Cardiac septum (tissue), 1 donor: ENCODE results near the gene SLC39A10. TPM values are rescaled to one million over a fixed set of nuclear protein-coding genes. Genes with fewer than 3 reads are reported as not detected.

Experiments used
- DNase-seq: peaks from one replicate; pipeline ENCODE4 v3.0.0-alpha.2; 2020; ENCODE audit warnings: low spot score
- intact Hi-C: fragments of 100-400 bp; cut with DNase I; formaldehyde crosslinking; loops from one replicate; pipeline ENCODE4 v1.14.0; 2022
- total RNA-seq: library from RNA; stranded (reverse); fragmentation: NEBNext Ultra II Directional; extraction: Animal tissue kit (Norgen Biotek cat#: 25700); gene quantifications from one replicate; pipeline ENCODE4 v1.2.1, GENCODE V29; 2021
- donor health status: DM: no; HTN: no; CAD: no.

The SLC39A10 gene
- total RNA-seq, 1 donor from 2014 or later: 21.5 TPM

DNA sequence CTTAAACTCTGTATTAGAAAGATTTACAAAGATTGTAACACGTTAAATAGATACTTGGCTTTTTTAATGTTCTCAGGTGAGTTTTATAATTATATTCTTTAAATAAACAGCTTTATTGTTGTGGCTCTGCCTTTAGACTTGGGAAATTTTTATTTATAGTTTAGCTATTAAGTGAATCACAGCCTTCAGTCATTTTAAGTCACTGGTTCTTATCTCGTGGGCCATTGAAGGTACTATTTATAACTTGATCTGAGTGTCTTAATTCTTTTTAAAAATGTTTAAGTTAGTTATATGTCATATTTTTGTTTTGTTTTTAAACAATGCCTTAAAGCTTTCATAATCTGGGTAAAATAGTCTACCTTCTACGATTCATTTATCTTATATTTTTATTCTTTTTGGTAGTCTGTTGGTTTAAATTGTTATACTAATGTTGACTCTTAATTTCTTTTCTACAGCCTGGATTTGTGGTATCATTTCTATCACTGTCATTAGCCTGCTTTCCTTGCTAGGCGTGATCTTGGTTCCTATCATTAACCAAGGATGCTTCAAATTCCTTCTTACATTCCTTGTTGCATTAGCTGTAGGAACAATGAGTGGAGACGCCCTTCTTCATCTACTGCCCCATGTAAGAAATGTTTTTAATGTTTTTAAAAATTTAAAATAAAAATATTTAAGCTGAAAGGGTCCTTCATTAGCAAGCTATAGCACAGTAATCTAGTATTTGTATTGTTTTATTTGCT lies 49.3 kb downstream of the SLC39A10 start:
- no peak for DNase-seq
- intact Hi-C loops: no loop called here

DNA sequence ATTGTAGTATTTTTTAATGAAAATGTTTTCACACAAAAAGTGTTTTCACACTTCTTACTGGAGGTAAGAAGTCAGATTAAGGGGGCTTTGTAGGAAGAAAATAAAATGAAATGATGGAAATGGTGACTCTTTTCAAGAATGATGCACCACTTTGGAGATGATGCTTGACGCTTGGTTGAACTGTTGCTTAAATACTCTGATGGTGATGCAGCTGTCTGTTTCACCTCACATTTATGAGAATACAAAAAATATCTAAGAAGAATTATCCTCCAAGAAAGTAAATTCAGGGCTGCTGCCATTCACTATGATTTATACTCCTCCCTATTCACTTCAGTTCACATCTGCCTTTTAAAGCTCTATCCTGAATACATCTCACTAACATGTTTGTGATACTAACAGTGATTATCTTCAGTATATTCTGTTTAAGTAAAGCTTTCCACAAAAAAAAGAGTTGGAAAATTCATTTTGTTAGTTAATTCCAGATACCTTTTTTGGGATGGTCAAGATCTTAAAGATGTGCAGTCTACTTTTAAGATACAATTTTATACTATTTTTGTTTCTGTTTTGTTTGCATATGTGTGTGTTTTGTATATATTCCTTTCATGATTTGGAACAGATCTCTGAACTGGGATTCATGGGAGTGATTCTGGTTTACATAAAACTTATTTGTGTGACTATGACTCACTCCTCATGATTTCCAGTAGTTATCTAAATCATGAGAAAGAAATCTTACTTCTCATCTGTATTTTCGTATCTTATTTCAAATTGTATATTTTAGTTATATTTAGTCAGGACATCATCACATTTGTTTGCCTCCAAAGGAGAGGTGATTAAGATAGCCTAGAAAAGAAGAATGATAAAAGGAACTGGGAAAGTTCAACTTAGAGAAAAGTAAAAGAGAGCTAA lies 53.1 kb downstream of the SLC39A10 start:
- intact Hi-C loops: no loop called here
- no peak for DNase-seq

DNA sequence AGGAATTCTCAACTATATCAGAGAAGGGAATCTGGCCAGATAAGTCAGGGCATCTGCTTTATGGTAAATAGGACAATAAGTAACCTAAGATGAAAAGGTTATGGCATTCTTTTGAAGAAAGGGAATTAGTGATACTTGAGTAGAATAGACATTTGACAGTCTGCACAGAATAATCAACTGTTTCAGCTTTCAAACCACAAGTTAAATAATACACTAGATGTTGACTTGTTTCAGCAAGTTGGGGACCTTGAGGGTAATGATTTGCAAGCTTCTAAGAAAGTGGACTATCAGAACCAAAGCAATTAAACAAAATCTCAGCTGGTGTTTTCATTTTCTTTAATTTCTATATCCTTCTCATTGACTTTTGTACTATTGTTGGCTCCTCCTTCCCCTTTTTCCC lies 54.5 kb downstream of the SLC39A10 start:
- DNase-seq: no peak
- intact Hi-C loops: no loop called here

DNA sequence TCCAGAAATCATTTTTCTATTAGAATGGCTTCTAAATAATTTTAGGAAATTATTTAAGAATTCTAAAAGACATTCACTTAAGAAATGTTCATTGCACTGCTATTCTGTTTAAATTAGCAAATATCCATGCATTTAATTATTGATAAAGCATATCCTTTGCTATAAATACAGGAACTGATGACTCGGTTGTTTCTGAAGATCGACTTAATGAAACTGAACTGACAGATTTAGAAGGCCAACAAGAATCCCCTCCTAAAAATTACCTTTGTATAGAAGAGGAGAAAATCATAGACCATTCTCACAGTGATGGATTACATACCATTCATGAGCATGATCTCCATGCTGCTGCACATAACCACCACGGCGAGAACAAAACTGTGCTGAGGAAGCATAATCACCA lies 59.4 kb downstream of the SLC39A10 start:
- intact Hi-C loops: no loop called here
- no peak for DNase-seq

DNA sequence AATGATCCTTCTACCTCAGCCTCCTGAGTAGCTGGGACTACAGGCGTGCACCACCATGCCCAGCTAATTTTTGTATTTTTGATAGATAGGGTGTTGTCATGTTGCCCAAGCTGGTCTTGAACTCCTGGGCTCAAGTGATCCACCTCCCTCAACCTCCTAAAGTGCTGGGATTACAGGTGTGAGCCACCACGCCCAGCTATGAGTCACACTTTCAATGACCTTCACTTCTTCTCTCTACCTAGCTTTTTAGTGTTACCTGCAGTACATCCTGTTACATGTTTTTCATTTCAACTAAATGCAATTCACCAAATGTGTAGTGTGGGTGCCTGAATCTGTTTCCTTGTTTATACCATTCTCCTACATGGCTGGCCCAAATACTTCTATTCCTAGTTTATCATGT lies 64.0 kb downstream of the SLC39A10 start:
- intact Hi-C loops: no loop called here
- no peak for DNase-seq

DNA sequence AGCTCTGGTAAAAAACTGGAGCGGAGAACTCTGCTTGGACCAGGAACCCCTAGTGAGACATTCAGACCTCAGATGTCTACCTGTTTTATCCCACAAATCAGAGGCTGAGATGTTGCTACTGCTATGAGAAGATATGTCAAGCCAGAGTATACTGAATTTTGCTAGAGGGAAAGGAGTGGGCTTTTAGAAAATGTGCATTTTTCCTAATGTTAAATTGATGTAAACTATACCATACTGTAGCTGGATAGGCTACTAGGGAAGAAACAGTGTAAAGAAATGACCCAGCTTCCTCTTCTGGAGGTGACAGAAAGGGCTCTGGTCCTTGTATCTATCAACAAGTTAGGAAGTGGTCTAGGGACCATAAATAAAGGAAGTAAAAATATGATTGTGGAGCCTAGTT lies 65.0 kb downstream of the SLC39A10 start:
- intact Hi-C loops: no loop called here
- no peak for DNase-seq

DNA sequence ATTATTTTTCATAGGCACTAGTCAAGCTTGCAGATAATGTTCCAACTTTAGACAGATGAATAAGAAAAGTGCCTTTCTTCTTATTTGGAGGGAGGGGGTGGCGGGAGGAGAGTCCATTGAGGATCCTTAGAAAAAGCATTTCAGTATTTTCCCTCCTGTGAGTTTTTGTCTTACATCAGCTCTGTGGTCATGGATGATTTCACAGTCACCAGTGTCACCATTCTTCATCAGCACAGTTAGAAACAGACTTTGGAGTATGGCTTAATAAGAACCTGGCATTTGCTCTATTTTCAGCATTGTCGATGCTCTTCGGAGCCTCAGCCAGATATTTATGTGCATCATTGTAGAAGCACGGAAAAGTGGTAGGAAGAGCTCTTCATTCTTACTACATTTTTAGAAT lies 70.1 kb downstream of the SLC39A10 start:
- intact Hi-C loops: no loop called here
- no peak for DNase-seq

DNA sequence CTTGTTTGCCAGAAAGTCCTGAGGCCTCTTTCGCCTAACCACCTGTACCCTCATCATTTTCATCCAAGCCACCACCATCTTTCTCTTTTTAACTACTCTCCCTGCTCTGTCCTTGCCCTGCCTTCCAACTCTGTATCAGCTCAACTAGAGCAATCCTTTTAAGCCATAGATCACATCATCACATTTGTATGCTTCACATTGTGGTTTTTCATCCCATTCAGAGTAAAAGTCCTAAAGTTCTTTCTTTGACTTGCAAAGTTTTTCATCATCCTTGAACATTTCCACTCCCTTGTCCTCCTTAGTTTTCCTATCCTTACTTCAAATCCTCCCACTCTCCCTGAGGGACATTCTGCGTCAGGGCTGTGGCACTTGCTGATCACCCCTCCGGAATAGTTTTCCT lies 73.9 kb downstream of the SLC39A10 start:
- intact Hi-C loops: no loop called here
- DNase-seq: no peak

DNA sequence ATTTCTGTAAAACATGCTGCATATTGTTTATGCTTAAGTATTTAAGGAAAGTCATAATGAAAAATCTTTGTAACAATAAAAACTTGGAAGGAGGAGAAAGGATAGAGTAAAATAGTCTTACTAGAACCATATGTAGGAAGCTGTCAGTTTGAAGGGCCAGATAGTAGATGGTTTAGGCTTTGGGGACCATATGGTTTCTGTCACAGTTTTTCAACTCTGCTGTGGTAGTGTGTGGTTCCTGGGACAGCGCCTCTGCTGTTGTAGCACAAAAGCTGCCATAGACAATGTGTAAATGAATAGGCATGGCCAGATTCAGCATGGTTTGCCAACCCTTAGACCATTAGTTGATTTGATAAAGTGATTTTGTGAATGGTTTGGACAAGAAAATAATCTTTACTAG lies 75.5 kb downstream of the SLC39A10 start:
- intact Hi-C loops: no loop called here
- no peak for DNase-seq

DNA sequence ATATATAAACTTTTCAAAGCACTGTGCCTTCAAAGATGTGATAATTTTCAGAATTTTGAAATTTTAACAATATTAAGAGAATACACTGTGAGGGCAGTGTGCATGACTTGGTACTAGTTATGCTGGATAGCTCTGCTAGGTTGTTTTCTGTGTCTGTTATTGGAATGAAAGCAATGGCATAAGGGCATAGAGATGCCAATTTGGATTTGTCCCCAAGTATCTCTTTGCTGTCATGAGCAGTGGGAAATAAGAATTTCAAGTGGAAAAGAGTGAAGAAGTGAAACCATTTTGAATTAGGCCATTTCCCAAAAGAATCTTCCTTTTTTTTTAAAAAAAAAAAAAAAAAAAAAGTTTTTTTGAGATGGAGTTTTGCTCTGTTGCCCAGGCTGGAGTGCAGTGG lies 76.8 kb downstream of the SLC39A10 start:
- DNase-seq: no peak
- intact Hi-C loops: no loop called here

DNA sequence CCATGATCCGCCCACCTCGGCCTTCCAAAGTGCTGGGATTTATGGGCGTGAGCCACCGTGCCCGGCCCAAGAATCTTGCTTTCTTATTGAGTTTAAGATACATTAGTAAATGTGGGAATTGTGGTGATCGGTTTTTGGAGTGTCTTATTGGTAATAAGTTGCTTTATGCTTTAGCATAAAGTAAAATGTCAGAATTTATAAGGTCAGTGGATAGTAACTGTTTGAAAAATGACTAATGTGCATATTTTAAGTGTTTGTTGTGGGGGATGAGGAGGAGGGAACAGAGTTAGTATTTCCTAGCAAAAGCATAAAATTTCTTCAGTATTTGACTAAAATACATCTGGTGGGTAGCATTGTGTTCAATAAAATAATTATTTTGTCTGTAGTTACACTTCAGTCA lies 77.4 kb downstream of the SLC39A10 start:
- intact Hi-C loops: no loop called here
- no peak for DNase-seq

DNA sequence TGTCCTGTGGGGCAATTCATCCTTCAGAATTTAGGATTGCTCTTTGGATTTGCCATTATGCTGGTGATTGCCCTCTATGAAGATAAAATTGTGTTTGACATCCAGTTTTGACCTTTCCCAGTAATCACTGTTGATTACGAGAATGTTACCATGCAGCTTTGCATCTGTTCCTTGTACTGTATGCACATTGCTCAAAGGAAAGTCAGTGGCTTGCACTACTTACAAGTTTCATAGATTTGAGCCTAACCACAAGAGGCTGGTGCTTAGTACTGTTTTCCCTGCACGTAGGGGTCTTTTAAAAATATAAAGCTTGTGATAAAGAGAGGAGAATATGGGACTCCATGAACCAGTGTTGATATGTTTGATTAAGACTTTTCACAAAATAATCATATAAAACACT lies 77.9 kb downstream of the SLC39A10 start:
- intact Hi-C loops: no loop called here
- DNase-seq: no peak

DNA sequence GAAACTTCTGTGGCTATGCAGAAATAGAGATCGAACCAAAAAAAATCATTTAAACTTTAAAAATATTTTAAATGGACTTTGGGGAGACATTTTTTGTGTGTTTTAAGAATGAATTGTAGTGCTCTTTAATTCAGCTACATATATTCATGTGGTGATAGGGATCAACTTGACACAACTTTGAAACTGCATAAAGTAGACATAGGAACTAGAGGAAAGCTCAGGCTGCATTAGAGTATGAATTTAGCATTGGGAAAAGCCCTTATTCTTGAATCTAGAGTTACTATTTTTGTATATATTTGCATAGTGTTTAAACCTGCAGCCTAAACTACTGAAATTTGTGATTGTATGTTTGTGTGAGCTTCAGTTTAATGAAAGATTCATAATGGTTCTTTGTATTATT lies 78.3 kb downstream of the SLC39A10 start:
- intact Hi-C loops: no loop called here
- no peak for DNase-seq

DNA sequence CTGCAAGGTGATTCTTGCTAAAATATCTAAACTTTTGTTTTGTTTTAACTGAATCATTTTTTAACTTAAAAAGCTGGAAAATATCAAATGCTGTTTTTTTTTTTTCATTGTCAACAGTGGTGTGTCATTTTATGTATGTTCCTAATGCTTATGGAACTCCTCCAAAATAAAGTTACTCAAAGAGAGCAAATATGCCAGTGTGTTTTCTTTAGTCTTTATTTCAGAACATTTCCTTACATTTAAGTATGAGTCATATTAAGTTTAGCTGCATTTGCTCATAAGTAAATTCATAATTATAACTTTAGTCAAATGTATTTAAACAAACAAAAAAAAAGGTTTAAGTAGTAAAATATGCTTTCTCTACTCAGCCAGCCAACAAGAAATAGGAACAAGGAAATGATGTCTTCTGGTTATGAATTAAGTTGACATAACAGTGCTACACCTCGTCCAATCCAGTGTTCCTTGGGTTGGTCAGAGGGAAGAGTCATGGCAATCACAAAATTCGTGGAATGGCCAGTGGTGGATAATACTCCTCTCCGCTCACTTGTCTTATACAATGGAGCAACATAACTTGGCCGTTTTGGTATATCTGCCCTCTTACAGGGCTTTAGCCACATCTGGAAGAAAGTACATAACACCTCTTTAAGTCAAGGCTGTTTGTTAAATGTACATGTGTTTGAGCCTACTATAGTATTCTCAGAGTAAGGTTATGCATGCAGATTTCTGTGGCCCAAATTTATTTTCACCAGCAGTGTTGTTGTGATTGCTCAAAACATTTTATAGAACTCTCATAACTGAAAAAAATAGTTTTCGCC lies 80.7 kb downstream of the SLC39A10 start:
- DNase-seq: no peak
- intact Hi-C loops: no loop called here

DNA sequence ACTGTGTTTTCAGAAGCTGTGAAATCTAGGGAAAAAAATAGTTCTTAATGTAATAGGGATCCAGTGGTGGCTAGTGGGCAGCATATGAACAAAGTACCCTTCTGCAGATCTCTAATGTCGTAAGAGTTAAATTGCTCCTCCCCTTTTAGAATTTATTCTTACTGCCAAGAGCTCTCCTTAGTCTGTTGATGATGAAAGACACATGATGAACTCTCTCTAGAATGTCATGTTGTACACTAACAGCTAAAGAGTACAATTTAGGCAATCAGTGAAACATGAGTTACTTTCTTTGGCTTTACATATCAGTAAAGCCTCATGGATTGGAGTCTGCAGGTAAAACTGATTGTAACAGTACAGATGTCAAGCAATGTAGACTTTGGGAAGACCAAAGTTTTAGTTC lies 84.2 kb downstream of the SLC39A10 start:
- intact Hi-C loops: no loop called here
- no peak for DNase-seq

DNA sequence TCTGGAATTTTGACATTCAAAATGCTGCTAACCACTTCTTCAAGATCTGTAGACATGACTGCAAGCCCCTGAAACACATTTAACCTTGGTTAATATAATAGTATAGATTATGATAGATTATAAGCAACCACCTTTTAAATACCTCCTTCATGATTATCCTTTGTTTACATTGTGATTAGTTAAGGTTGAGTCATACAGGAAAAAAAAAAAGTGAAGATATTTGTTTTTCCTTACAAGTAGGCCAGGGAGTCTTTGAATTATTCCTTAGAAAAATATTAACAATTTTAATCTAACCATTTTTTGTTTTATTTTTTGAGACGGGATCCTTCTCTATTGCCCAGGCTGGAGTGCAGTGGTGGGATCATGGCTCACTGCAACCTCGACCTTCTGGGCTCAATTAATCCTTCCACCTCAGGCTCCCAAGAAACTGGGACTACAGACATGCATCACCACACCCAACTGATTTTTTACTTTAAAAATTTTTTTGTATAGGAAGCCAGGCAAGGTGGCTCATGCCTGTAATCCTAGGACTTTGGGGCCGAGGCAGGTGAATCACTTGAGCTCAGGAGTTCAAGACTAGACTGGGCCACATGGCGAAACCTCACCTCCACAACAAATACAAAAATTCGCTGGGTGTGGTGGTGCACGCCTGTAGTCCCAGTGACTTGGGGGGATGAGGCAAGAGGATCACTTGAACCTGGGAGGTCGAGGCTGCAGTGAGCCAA lies 99.4 kb downstream of the SLC39A10 start:
- intact Hi-C loops: no loop called here
- DNase-seq: no peak

DNA sequence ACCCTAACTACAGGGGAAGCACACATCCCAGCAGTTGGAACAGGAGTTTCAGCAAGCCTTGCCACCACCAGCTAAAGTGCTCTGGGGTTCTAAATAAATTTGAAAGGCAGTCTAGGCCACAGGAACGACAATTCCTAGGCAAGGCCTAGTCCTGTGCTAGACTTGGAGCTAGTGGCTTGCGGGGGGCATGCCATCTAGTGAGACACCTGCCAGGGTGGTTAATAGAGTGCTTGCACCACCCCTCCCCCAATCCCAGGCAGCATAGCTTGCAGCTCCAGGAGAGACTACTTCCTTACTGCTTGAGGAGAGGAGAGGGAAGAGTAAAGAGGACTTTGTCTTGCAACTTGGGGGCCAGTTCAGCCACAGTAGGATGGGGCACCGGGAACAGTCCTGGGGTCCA lies 101.8 kb downstream of the SLC39A10 start:
- DNase-seq: no peak
- intact Hi-C loops: no loop called here

DNA sequence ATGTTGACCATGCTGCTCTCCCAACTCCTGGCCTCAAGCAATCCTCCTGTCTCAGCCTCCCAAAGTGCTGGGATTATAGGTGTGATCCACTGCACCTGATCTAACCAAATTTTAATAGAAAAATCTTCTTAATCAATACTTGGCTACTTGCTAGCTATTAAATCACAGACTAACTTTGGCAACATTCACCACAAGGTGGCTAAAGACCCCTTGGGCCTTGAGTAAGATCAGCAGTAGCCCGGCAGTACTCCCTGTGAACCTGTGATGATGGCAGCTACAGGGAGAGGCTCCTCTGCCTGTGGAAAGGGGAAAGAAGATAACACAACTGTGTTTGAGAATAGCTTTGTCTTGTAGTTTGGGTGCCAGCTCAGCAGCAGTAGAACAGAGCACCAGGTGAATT lies 102.9 kb downstream of the SLC39A10 start:
- no peak for DNase-seq
- intact Hi-C loops: no loop called here

DNA sequence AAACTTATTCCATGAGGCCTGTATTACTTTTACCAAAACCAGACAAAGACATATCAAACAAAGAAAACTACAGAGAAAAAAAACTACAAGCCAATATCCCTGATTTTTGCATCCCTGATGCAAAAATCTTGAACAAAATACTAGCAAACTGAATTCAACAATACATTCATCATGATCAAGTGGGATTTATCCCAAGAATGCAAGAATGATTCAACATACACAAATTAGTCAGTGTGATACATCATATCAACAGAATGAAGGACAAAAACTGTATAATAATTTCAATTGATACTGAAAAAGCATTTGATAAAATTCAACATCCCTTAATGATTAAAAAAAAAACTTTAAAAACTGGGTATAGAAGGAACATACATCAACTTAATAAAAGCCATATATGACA lies 106.8 kb downstream of the SLC39A10 start:
- no peak for DNase-seq
- intact Hi-C loops: no loop called here

DNA sequence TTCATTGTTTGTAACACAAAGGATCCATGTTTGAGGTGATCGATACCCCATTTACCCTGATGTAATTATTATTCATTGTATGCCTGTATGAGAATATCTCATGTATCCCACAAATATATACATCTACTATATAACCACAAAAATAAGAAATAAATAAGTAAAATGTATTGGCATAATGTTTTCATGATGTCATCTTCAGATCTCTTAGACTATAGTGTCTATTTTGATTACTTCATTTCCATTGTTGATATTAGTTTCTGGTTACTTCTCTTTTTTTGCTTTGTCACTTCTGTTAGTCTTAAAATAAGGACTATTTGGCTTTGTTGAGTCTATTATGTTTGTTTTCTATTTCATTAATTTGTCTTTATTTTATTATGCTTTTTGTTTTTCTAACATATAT lies 109.7 kb downstream of the SLC39A10 start:
- intact Hi-C loops: no loop called here
- no peak for DNase-seq
